ENCODE data around the gene GSTA2.
"Not testable (repeated sequence)": the region's sequence is repeated elsewhere in the genome, so short reads cannot be mapped to it uniquely, and the experiment has no call there.

GSTA2 gene

GRCh38 chr6:52754443-52754842 lies 8.8 kb downstream of the GSTA2 start:
- Mint-ChIP-seq H3K27ac (no peak overlapping the region), H3K4me3 (no peak overlapping the region)

GRCh38 chr6:52753137-52753536 lies 10.1 kb downstream of the GSTA2 start:
- H3K27ac Mint-ChIP-seq; DNase-seq; H3K4me3 Mint-ChIP-seq; H3K36me3 Mint-ChIP-seq (ENCODE audit: low read depth): not testable (repeated sequence)
- Mint-ChIP-seq H3K4me1 (peaks cover 10% of the 10 kb centered on the region), H3K9me3 (peaks cover 23% of the 10 kb centered on the region), H3K27me3 (ENCODE audit: low read depth, poor library complexity) (peaks cover 21% of the 10 kb centered on the region)

More at GRCh38 chr6:52754443-52754842, 8.8 kb downstream of the GSTA2 start:
- peaks cover 33% of the 10 kb centered on the region for H3K9me3 Mint-ChIP-seq
- no peak for TF ChIP-seq CTCF (IDR thresholded peaks at IDR 0.05)
- H3K4me1 Mint-ChIP-seq, result peaks cover under 1% of the 10 kb centered on the region
- no peak for DNase-seq
- H3K27me3 Mint-ChIP-seq (ENCODE audit: low read depth, poor library complexity), result peaks cover 21% of the 10 kb centered on the region
- H3K36me3 Mint-ChIP-seq (ENCODE audit: low read depth), result peaks cover 5% of the 10 kb centered on the region

- H3K27me3 Mint-ChIP-seq (ENCODE audit: low read depth, poor library complexity), result peaks cover 21% of the 10 kb centered on the region
- TF ChIP-seq CTCF (IDR thresholded peaks at IDR 0.05), result no peak
Observed at GRCh38 chr6:52752310-52752709, 11.0 kb downstream of the GSTA2 start.

GRCh38 chr6:52749556-52750152 lies 13.6 kb downstream of the GSTA2 start:
- H3K9me3 Mint-ChIP-seq, result peaks cover 23% of the 10 kb centered on the region
- no peak for DNase-seq
- no peak overlapping the region for H3K4me3 Mint-ChIP-seq
- H3K36me3 Mint-ChIP-seq (ENCODE audit: low read depth), result peaks cover 5% of the 10 kb centered on the region
- TF ChIP-seq CTCF (IDR thresholded peaks at IDR 0.05), result no peak
- H3K27ac Mint-ChIP-seq, result no peak overlapping the region
- H3K4me1 Mint-ChIP-seq, result peaks cover 21% of the 10 kb centered on the region
- peaks cover 8% of the 10 kb centered on the region for H3K27me3 Mint-ChIP-seq (ENCODE audit: low read depth, poor library complexity)

More at GRCh38 chr6:52752310-52752709, 11.0 kb downstream of the GSTA2 start:
- Mint-ChIP-seq H3K27ac (no peak overlapping the region), H3K36me3 (ENCODE audit: low read depth) (peaks cover 5% of the 10 kb centered on the region), H3K4me3 (no peak overlapping the region), H3K4me1 (peaks cover 17% of the 10 kb centered on the region), H3K9me3 (peaks cover 23% of the 10 kb centered on the region)
- no peak for DNase-seq

GRCh38 chr6:52747301-52747700 lies 16.0 kb downstream of the GSTA2 start:
- not testable (repeated sequence) for DNase-seq; H3K4me3 Mint-ChIP-seq; H3K27me3 Mint-ChIP-seq (ENCODE audit: low read depth, poor library complexity); H3K27ac Mint-ChIP-seq; H3K36me3 Mint-ChIP-seq (ENCODE audit: low read depth)
- Mint-ChIP-seq H3K4me1 (peaks cover 21% of the 10 kb centered on the region), H3K9me3 (peaks cover 24% of the 10 kb centered on the region)

- Mint-ChIP-seq H3K27ac (no peak overlapping the region), H3K4me1 (peaks cover 21% of the 10 kb centered on the region), H3K27me3 (ENCODE audit: low read depth, poor library complexity) (no peaks in the 10 kb centered on the region), H3K4me3 (no peak overlapping the region), H3K9me3 (peaks cover 24% of the 10 kb centered on the region), H3K36me3 (ENCODE audit: low read depth) (peaks cover 5% of the 10 kb centered on the region)
- no peak for DNase-seq
- no peak for TF ChIP-seq CTCF (IDR thresholded peaks at IDR 0.05)
Observed at GRCh38 chr6:52746213-52746612, 17.1 kb downstream of the GSTA2 start.

GRCh38 chr6:52745764-52746201 lies 17.5 kb downstream of the GSTA2 start:
- peaks cover 25% of the 10 kb centered on the region for H3K9me3 Mint-ChIP-seq
- peaks cover 2% of the 10 kb centered on the region for H3K36me3 Mint-ChIP-seq (ENCODE audit: low read depth)
- H3K27ac Mint-ChIP-seq, result no peak overlapping the region
- no peak overlapping the region for H3K4me3 Mint-ChIP-seq
- H3K27me3 Mint-ChIP-seq (ENCODE audit: low read depth, poor library complexity), result no peaks in the 10 kb centered on the region
- peaks cover 21% of the 10 kb centered on the region for H3K4me1 Mint-ChIP-seq
- no peak for DNase-seq
- TF ChIP-seq CTCF (IDR thresholded peaks at IDR 0.05), result no peak

All from nephron progenitor cell (in vitro differentiated cells).